ENCODE measurements around the gene SMYD4.
A peak's percentile ranks its signal among the peaks of the same experiment; 100 is the strongest.
"Not testable (repeated sequence)": the region's sequence is repeated elsewhere in the genome, so short reads cannot be mapped to it uniquely, and the experiment has no call there.

SMYD4 gene

DNA sequence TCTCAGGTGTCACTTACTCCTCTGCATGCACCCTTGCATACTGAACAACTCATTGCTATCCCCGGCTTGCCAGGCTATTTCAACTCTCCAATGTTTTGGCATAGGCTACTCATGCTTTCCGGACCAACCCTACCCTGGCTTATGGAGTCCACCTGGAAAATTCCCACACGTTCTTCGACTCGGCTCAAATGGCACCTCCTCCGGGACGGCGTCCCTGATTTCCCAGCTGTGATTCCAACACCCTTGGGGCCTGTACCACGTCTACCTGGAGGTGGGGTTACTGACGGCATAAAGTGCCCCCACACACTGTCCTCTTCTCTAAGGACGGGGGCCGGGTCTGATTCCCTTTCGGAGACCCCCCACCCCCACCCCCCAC is 498 bp downstream of the SMYD4 start:
- H3K36me3 ChIP-seq (ENCODE audit: insufficient read depth, low read length), result peaks cover 19% of the 10 kb centered on the region

DNA sequence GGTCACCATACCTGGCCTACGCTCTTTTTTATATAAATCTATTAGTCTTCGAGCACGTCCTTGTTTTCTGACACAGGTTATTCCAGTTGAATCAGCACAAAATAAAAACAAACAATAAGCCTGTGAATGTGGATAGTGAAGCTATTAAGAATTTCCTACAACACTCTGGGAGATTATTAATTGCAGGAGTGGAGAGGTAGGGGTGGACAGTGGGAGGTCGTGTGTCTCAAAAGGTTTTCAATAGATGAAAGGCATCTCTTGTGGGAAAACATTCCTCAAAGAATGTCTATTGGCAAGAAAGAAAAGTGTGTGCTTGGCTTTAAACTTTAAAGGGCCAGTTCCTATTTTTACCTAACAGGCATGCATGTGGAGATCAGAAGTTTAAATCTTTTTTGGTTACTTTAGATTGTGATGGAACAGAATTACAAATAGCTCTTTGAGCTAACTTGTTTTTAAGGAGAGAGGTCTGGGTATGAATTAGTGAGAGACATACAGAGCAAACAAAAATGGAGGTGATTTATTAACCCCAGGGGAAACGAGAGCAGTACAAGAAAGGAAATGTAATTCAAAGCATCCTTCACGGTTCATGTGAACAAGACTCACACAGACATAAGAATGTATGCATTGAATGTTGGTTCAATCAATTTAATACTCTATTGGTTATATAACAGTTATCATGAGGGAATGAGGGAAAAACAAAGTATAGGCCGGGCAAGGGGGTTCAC is 9.0 kb downstream of the SMYD4 start:
- no peak overlapping the region for H3K4me3 ChIP-seq (ENCODE audit: low read depth in 1 of 2, low read length in 2 of 2)
- no peaks in the 10 kb centered on the region for H3K9me3 ChIP-seq (ENCODE audit: low read length)
- peaks cover 10% of the 10 kb centered on the region for H3K36me3 ChIP-seq (ENCODE audit: insufficient read depth, low read length)
- H3K4me1 ChIP-seq (ENCODE audit: insufficient read depth, low read length), result peaks cover 11% of the 10 kb centered on the region
- peak overlapping the region; percentile 52 for H3K27ac ChIP-seq (ENCODE audit: low read depth, low read length)
- no peak overlapping the region for H3K9ac ChIP-seq (ENCODE audit: low read length)
- H3K27me3 ChIP-seq (ENCODE audit: control insufficient read depth in 1 of 2, insufficient read depth in 2 of 2, low read length in 2 of 2), result no peaks in the 10 kb centered on the region

More for the DNA sequence above, 498 bp downstream of the SMYD4 start:
- peaks cover 15% of the 10 kb centered on the region for H3K4me1 ChIP-seq (ENCODE audit: insufficient read depth, low read length)
- peak overlapping the region; percentile 92 for H3K27ac ChIP-seq (ENCODE audit: low read depth, low read length)
- H3K9me3 ChIP-seq (ENCODE audit: low read length), result no peaks in the 10 kb centered on the region
- H3K9ac ChIP-seq (ENCODE audit: low read length), result peak overlapping the region; percentile 38
- H3K27me3 ChIP-seq (ENCODE audit: control insufficient read depth in 1 of 2, insufficient read depth in 2 of 2, low read length in 2 of 2), result no peaks in the 10 kb centered on the region
- peak overlapping the region; percentile 88 to 98 for H3K4me3 ChIP-seq (ENCODE audit: low read depth in 1 of 2, low read length in 2 of 2)

DNA sequence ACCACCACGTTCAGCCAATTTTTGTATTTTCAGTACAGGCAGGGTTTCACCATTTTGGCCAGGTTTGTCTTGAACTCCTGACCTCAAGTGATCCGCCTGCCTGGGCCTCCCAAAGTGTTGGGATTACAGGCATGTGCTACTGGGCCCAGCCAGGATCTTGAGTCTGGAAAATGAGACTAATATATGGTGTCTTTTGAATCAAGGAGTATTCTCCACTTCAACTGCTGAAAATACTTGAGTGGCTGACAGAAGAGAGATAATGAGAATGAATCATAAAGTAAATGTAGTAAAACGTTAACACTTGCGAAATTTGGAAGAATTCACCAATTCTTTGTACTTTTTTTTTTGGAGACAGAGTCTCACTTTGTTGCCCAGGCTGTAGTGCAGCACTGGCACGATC is 16.6 kb downstream of the SMYD4 start:
- H3K9ac ChIP-seq (ENCODE audit: low read length), result no peak overlapping the region
- no peaks in the 10 kb centered on the region for H3K27me3 ChIP-seq (ENCODE audit: control insufficient read depth in 1 of 2, insufficient read depth in 2 of 2, low read length in 2 of 2)
- peaks cover 13% of the 10 kb centered on the region for H3K36me3 ChIP-seq (ENCODE audit: insufficient read depth, low read length)
- no peaks in the 10 kb centered on the region for H3K9me3 ChIP-seq (ENCODE audit: low read length)
- H3K4me3 ChIP-seq (ENCODE audit: low read depth in 1 of 2, low read length in 2 of 2), result no peak overlapping the region
- no peaks in the 10 kb centered on the region for H3K4me1 ChIP-seq (ENCODE audit: insufficient read depth, low read length)
- H3K27ac ChIP-seq (ENCODE audit: low read depth, low read length), result no peak overlapping the region

DNA sequence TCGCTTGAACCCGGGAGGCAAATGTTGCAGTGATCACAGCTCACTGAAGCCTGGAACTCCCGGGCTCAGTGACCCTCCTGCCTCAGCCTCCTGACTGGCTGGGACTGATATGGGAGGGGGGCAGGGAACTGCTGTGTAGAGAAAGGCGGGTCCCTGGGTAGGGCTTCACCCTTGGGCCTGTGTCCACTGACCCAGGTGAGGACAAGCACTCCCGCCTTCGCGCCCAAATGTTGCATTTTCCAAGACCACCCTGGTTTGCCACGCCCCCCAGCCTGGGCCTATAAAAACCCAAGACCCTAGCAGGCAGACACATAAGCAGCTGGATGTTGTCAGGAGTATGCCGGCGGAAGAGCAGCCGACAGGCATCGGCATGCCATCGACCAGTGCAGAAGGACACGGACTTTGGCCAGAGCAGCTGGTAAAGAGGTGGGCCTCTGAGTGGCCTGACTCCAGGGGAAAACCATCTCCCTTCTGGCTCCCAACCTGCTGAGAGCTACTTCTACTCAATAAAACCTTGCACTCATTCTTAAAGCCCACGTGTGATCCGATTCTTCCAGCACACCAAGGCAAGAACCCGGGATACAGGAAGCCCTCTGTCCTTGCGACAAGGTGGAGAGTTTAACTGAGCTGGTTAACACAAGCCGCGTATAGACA is 19.1 kb downstream of the SMYD4 start:
- Histone ChIP-seq H3K9me3 (ENCODE audit: low read length) (no peaks in the 10 kb centered on the region), H3K27ac (ENCODE audit: low read depth, low read length) (no peak overlapping the region), H3K27me3 (ENCODE audit: control insufficient read depth in 1 of 2, insufficient read depth in 2 of 2, low read length in 2 of 2) (no peaks in the 10 kb centered on the region), H3K9ac (ENCODE audit: low read length) (no peak overlapping the region), H3K36me3 (ENCODE audit: insufficient read depth, low read length) (peaks cover 13% of the 10 kb centered on the region), H3K4me1 (ENCODE audit: insufficient read depth, low read length) (no peaks in the 10 kb centered on the region), H3K4me3 (ENCODE audit: low read depth in 1 of 2, low read length in 2 of 2) (no peak overlapping the region)

DNA sequence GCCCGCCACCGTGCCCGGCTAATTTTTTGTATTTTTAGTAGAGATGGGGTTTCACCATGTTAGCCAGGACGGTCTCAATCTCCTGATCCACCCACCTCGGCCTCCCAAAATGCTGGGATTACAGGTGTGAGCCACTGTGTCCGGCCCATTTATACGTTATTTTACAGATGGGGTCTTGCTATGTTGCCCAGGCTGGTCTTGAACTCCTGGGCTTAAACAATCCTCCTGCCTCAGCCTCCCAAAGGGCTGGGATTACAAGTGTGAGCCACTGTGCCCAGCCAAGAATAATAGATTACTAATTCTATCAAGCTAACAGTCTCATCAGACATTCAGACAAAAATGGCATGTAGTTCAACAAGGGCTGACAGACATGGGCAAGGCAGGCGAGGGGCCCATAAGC is 19.9 kb downstream of the SMYD4 start:
- peaks cover 13% of the 10 kb centered on the region for H3K36me3 ChIP-seq (ENCODE audit: insufficient read depth, low read length)
- H3K27me3 ChIP-seq (ENCODE audit: control insufficient read depth in 1 of 2, insufficient read depth in 2 of 2, low read length in 2 of 2); H3K4me1 ChIP-seq (ENCODE audit: insufficient read depth, low read length); H3K9me3 ChIP-seq (ENCODE audit: low read length); H3K4me3 ChIP-seq (ENCODE audit: low read depth in 1 of 2, low read length in 2 of 2); H3K9ac ChIP-seq (ENCODE audit: low read length); H3K27ac ChIP-seq (ENCODE audit: low read depth, low read length): not testable (repeated sequence)

DNA sequence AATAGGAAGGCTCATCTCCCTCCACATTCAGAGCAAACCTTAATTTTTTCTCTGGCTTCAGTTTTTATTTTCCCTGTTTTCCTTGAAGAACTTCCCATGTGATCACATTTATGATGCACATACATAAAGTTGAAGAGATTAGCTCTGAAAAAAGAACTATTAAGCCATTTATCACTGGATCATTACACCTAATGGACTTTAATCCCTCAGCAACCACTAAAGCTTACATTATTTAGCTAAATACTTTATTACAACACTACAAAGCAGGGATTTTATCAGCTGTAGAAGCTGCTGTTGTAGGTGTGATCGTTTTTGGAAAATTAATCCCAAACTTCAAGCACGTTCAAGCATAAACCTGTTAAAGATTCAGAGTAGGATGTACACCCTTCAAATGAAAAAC is 21.1 kb downstream of the SMYD4 start:
- H3K27ac ChIP-seq (ENCODE audit: low read depth, low read length), result no peak overlapping the region
- H3K36me3 ChIP-seq (ENCODE audit: insufficient read depth, low read length), result peaks cover 21% of the 10 kb centered on the region
- no peaks in the 10 kb centered on the region for H3K27me3 ChIP-seq (ENCODE audit: control insufficient read depth in 1 of 2, insufficient read depth in 2 of 2, low read length in 2 of 2)
- no peak overlapping the region for H3K9ac ChIP-seq (ENCODE audit: low read length)
- H3K4me1 ChIP-seq (ENCODE audit: insufficient read depth, low read length), result no peaks in the 10 kb centered on the region
- no peak overlapping the region for H3K4me3 ChIP-seq (ENCODE audit: low read depth in 1 of 2, low read length in 2 of 2)
- no peaks in the 10 kb centered on the region for H3K9me3 ChIP-seq (ENCODE audit: low read length)

DNA sequence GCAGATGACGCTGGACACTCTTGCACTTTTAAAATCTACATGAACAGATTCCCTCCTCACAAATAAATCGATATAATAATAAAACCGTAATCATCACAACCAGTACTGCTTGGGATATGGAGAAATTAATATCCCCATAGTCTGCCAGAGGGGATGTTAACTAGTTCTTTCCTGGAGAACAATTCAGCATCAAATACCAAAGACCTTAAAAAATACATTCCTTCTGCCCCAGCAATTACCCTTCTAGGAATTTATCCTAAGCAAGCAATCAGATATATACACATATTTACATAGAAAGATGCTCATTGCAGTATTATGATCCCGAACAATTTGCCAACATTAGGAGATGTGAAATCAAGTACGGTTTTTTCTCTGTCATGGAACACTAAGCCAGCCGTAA is 21.8 kb downstream of the SMYD4 start:
- H3K27ac ChIP-seq (ENCODE audit: low read depth, low read length), result no peak overlapping the region
- no peak overlapping the region for H3K4me3 ChIP-seq (ENCODE audit: low read depth in 1 of 2, low read length in 2 of 2)
- H3K36me3 ChIP-seq (ENCODE audit: insufficient read depth, low read length), result peaks cover 27% of the 10 kb centered on the region
- H3K27me3 ChIP-seq (ENCODE audit: control insufficient read depth in 1 of 2, insufficient read depth in 2 of 2, low read length in 2 of 2), result no peaks in the 10 kb centered on the region
- H3K9me3 ChIP-seq (ENCODE audit: low read length), result no peaks in the 10 kb centered on the region
- no peak overlapping the region for H3K9ac ChIP-seq (ENCODE audit: low read length)
- no peaks in the 10 kb centered on the region for H3K4me1 ChIP-seq (ENCODE audit: insufficient read depth, low read length)

DNA sequence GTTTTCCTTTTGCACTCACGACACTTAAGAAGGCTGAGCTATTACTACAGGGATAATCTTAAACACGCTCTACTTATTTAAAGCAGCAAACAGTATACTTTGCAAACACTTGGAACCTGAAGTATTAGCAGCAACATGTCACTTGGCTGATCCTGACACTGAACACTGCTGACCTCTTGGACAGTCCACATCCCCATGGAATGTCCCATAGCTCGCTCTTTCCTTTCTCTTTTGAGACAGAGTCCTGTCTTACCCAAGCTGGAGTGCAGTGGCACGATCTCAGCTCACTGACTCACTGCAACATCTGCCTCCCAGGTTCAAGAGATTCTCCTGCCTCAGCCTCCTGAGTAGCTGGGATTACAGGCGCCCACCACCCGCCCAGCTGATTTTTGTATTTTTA is 26.4 kb downstream of the SMYD4 start:
- no peaks in the 10 kb centered on the region for H3K4me1 ChIP-seq (ENCODE audit: insufficient read depth, low read length)
- H3K27ac ChIP-seq (ENCODE audit: low read depth, low read length), result no peak overlapping the region
- H3K4me3 ChIP-seq (ENCODE audit: low read depth in 1 of 2, low read length in 2 of 2), result no peak overlapping the region
- no peak overlapping the region for H3K9ac ChIP-seq (ENCODE audit: low read length)
- no peaks in the 10 kb centered on the region for H3K9me3 ChIP-seq (ENCODE audit: low read length)
- H3K36me3 ChIP-seq (ENCODE audit: insufficient read depth, low read length), result peaks cover 28% of the 10 kb centered on the region
- no peaks in the 10 kb centered on the region for H3K27me3 ChIP-seq (ENCODE audit: control insufficient read depth in 1 of 2, insufficient read depth in 2 of 2, low read length in 2 of 2)

DNA sequence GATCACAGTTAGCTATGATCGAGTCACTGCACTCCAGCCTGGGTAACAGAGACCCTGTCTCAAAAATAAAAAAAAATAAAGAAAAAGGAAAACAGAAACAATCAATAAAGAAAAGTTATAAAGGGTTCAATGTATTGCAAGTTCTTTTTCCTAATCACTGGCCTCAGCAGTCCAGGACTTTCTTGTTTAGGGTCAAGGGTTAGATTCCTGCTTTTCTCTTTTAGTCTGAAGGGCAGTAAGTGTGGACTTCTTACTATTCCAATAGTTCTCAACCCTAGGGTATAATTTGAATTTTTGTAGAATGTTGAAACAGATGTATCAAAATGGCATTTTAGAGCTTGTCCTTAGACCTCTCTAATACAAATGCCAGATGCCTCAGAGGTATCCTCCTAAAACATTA is 27.3 kb downstream of the SMYD4 start:
- H3K9ac ChIP-seq (ENCODE audit: low read length), result no peak overlapping the region
- no peaks in the 10 kb centered on the region for H3K9me3 ChIP-seq (ENCODE audit: low read length)
- H3K4me3 ChIP-seq (ENCODE audit: low read depth in 1 of 2, low read length in 2 of 2), result no peak overlapping the region
- H3K27me3 ChIP-seq (ENCODE audit: control insufficient read depth in 1 of 2, insufficient read depth in 2 of 2, low read length in 2 of 2), result no peaks in the 10 kb centered on the region
- peaks cover 28% of the 10 kb centered on the region for H3K36me3 ChIP-seq (ENCODE audit: insufficient read depth, low read length)
- peaks cover under 1% of the 10 kb centered on the region for H3K4me1 ChIP-seq (ENCODE audit: insufficient read depth, low read length)
- H3K27ac ChIP-seq (ENCODE audit: low read depth, low read length), result no peak overlapping the region

DNA sequence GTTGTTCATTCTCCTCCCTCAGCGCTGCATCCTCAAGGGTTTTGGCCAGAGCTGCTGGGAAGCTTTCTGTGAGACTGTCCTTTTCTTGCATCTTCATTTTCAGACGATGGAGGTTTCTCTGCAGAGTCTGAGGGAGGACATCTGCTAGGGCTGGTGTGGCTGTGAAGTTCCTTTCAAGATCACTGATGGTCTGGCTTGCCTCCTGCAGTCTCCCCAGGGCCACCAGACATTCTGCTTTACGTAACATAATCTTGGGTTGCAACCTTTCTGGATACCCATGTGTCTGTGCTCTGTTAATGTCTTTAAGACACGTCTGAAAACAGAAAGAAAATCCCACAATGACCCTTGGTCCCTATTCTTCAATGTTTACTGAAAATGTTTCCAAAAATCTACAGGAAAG is 29.0 kb downstream of the SMYD4 start:
- Histone ChIP-seq H3K27ac (ENCODE audit: low read depth, low read length) (no peak overlapping the region), H3K9ac (ENCODE audit: low read length) (no peak overlapping the region), H3K36me3 (ENCODE audit: insufficient read depth, low read length) (peaks cover 28% of the 10 kb centered on the region), H3K27me3 (ENCODE audit: control insufficient read depth in 1 of 2, insufficient read depth in 2 of 2, low read length in 2 of 2) (no peaks in the 10 kb centered on the region), H3K9me3 (ENCODE audit: low read length) (no peaks in the 10 kb centered on the region), H3K4me1 (ENCODE audit: insufficient read depth, low read length) (peaks cover 11% of the 10 kb centered on the region), H3K4me3 (ENCODE audit: low read depth in 1 of 2, low read length in 2 of 2) (no peak overlapping the region)

DNA sequence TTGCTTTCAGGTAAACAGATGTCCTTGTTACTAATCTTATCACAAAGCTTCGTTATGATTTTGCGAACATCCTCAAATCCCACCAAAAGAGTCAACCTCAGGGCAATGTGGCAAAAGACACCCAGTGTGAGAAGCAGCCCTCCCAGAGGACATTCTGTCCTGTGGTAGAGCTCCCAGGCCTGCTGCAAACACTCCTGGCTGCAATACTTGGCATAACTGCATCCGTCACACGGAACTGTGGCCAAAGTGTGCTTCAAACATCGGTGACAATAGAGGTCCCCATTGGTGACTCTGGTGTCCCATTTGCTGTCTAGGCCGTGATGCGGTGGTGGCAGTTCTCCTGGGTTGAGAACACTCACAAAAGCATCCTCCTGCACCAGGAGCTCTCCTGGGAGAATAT is 29.5 kb downstream of the SMYD4 start:
- H3K27ac ChIP-seq (ENCODE audit: low read depth, low read length), result no peak overlapping the region
- H3K9me3 ChIP-seq (ENCODE audit: low read length), result no peaks in the 10 kb centered on the region
- no peak overlapping the region for H3K4me3 ChIP-seq (ENCODE audit: low read depth in 1 of 2, low read length in 2 of 2)
- H3K36me3 ChIP-seq (ENCODE audit: insufficient read depth, low read length), result peaks cover 28% of the 10 kb centered on the region
- H3K9ac ChIP-seq (ENCODE audit: low read length), result no peak overlapping the region
- H3K4me1 ChIP-seq (ENCODE audit: insufficient read depth, low read length), result peaks cover 11% of the 10 kb centered on the region
- H3K27me3 ChIP-seq (ENCODE audit: control insufficient read depth in 1 of 2, insufficient read depth in 2 of 2, low read length in 2 of 2), result no peaks in the 10 kb centered on the region

DNA sequence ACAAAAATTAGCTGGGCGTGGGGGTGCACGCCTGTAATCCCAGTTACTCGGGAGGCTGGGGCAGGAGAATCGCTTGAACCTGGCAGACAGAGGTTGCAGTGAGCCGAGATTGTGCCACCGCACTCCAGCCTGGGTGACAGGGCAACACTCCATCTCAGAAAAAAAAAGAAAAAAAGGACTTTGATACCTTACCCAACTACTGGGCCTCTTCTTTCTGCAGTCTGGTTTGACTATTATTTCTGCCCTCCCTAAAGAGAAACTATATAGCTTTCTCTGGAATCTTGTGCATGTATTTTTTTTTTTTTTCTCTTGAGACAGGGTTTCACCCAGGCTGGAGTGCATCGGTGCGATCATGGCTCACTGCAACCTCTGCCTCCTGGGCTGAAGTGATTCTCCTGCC is 31.9 kb downstream of the SMYD4 start:
- not testable (repeated sequence) for H3K4me3 ChIP-seq (ENCODE audit: low read depth in 1 of 2, low read length in 2 of 2); H3K9ac ChIP-seq (ENCODE audit: low read length); H3K27ac ChIP-seq (ENCODE audit: low read depth, low read length); H3K27me3 ChIP-seq (ENCODE audit: control insufficient read depth in 1 of 2, insufficient read depth in 2 of 2, low read length in 2 of 2); H3K9me3 ChIP-seq (ENCODE audit: low read length)
- H3K36me3 ChIP-seq (ENCODE audit: insufficient read depth, low read length), result peaks cover 14% of the 10 kb centered on the region
- H3K4me1 ChIP-seq (ENCODE audit: insufficient read depth, low read length), result peaks cover 11% of the 10 kb centered on the region

Measured in muscle layer of colon (tissue), 2 donors.